SIG-M5 treated with dmso at 0.1 percent for 504 hours (cell line): Measurements from ENCODE around the gene NUAK1.

Experiments used
- DNase-seq: peaks from one replicate; lab custom pipeline; 2025; ENCODE audit not compliant: unreplicated experiment; lab: John Stamatoyannopoulos, UW

The NUAK1 gene

GRCh38 chr12:106084014-106084671, 54.6 kb downstream of the NUAK1 start:
- DNase-seq, result no peak

DNA sequence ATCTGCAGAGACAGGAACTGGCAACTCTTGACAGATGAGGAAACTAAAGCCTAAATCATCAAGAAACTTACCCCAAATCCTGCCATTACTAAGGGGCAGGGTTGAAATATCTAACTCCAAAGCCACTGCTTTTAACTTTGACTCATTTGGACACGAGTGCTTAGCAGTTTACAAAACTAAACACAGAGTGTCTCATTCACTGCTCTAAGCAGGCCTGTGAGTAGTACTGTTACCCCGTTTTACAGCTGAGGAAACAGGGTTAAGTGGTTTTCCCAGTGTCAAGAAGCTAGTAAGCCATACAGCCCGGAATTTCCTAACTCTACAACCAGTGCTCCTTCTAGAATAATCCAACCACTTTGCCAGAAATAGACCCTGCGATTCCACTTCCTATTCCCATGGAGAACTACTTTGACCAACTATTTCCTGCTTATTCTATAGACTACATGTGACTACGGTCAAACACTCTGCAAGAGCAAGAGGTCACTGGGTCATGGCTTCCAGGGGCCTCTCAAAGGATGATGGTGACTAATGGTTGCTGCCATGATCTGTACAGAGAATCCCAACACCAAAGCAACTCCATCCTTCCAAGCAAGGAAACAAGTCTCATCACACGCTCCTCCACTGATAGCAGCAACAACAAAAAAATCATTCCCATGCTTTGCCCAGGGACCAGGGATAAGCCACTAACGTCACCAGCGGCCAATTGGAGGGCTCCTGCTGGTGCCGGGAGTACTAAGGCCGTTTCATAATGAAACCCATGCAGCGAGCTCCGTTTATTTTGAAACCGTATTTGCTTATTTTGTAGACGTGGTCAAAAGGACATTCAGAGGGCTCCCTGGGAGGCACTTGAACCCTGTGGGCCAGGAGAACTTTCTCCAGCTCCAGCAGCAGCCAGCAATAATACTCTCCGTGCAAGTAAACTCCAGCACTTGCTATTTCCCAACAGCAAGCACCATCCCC, 56.3 kb downstream of the NUAK1 start:
- no peak for DNase-seq

GRCh38 chr12:106081606-106082005, 57.1 kb downstream of the NUAK1 start:
- DNase-seq, result no peak

DNA sequence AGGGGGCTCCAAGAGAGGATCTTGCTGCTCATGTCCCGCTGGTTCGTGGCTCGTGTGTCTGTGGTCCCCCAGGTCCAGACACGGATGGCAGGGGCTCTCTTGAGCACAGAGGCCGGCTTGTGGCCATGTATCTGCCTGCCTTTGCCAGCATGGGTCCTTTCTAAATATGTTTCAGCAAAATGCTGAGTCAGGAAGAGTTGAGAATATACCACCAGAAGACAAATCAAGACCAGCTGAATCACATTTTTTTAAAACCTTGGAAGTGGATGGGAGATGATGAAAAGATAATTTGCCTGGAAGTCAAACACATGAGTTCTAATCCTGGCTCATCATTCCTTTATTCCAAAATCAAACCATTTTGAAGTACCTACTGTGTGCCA, 58.0 kb downstream of the NUAK1 start:
- no peak for DNase-seq

GRCh38 chr12:106080041-106080790, 58.5 kb downstream of the NUAK1 start:
- DNase-seq, result no peak

- no peak for DNase-seq
Measured at GRCh38 chr12:106079148-106079738, 59.5 kb downstream of the NUAK1 start.

DNA sequence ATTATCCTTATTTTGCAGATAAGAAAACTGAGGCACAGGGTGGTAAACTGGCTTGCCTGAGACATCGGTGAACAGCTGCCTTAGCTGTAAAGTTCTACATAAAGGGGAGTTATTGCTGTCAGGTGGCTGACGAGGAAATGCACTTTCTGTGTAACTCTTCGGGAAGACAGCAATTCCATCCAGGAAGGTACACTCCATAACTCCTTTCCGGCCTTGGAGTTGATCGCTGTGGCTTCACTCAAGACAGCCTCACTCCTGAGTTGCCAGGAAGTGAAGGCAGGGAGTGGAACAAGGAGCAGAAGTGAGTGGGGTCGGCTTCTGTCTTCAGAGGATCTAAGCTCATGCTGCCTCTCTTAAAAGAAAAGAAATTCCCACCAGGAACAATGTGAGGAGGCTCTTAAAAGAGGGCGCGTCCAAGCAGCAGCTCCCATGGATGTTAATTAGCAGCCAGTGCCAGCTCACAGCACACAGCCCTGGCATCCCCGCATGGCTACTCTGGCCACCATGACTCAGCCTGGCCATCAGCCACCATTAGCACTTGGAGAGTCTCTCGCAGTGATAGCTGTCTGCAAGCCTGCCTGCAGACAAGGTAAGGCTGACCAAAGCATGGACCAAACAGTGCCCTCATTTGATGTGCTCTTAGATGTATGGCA, 60.3 kb downstream of the NUAK1 start:
- no peak for DNase-seq

GRCh38 chr12:106074706-106075392, 63.9 kb downstream of the NUAK1 start:
- no peak for DNase-seq

DNA sequence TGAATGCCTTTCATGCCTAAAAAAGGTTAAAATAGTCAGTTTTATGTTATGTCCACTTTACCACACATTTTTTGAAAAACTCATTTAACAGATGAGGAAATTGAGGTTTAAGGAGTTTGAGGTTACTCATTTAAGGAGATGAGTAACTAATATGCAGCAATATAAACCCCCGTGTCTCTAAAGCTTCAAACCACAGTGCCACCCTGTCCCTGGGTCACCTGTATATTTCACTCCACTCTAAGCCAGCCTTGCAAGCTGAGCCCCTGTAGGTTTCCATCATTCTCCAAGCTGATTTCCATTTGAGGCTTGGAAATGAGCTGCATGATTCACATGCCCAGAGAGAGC, 64.4 kb downstream of the NUAK1 start:
- DNase-seq, result no peak

DNA sequence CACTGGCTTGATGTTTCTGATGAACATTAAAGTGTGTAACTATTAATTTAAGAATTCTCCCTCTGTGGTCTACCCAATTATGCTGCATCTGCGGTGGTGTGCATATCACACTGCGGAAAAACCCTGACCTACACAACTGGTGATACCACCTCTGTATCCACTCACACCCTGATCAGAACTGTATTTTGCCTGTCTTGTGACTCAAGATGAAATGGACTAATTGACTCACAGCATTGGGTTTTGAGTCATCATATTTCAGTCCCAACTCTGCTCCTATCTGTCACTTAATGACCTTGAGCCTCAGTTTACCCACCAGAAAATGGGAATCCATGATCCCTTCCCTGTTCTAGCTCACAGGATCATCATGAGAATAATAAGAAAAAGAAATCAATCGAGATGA, 65.6 kb downstream of the NUAK1 start:
- DNase-seq, result no peak

GRCh38 chr12:106072751-106073150, 66.0 kb downstream of the NUAK1 start:
- DNase-seq, result no peak

- DNase-seq, result no peak
Measured at GRCh38 chr12:106071686-106072085, 67.1 kb downstream of the NUAK1 start.

DNA sequence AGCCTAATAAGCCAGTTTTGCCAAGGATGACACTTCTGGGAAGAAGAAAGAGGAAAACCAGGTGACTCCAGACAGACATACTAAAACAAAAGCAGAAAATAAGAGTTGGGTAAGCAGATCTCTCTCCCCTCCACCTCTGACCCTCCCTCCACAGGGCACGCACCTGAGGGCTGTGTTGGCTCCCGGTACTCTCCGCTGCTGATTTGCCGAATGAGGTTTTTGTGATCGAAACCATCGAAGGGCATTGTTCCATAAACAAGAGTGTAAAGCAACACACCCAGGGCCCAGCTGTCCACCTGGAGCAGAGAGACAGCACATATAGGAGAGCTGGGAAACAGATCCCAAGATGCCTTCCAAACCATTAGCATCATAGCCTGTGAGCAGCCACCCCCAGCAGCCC, 68.1 kb downstream of the NUAK1 start:
- DNase-seq, result no peak

GRCh38 chr12:106070147-106070546, 68.6 kb downstream of the NUAK1 start:
- DNase-seq, result no peak

DNA sequence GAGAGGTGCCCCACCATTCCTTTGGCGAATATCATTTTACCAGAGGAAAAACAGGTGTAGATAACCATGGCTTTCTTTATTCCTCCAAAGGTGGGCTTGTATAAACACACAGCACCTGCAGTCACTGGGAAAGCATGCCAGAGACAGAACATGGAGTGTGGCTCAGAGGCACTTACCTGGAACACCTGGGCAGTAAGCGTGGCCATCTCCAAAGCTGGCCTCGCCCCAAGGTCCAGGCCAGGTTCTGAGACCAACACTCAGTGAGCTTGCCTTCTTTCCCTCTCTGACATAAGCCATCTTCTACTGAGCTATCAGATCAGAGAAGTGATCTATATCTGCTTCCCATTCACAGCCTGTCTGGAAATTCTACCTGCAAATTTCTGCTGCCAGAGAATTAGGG, 70.5 kb downstream of the NUAK1 start:
- no peak for DNase-seq

GRCh38 chr12:106067606-106068205, 71.0 kb downstream of the NUAK1 start:
- no peak for DNase-seq

GRCh38 chr12:106066726-106067325, 71.9 kb downstream of the NUAK1 start:
- no peak for DNase-seq

GRCh38 chr12:106066051-106066705, 72.6 kb downstream of the NUAK1 start:
- no peak for DNase-seq

DNA sequence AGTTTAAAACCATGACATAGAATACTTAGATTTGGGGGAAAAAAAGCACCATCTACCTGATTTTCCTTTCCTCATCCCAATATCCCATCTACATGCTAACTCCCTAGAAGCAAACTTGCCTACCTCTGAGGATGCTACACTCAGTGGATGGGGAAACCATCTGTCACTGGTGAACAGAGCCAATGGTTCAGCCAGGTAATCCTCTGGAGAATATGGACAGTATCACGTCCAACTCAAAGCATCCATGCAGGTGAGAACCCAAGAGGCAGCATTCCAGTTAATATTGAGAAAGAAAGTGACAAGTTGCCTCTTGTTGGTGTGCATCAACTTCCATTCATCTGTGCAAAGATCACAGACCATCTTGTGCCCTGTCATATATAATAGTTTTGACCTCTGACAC, 73.2 kb downstream of the NUAK1 start:
- no peak for DNase-seq
